Left ventricle myocardium inferior (tissue), 1 donor: ENCODE measurements around the gene SOWAHA. TPM values are rescaled to one million over a fixed set of nuclear protein-coding genes. Genes with fewer than 3 reads are reported as not detected.

ENCODE experiments used
- DNase-seq: peaks from one replicate; pipeline ENCODE4 v3.0.0-alpha.2; 2020
- H3K27ac ChIP-seq: fragments of 200-600 bp; replicated peaks from 2 replicates; pipeline ENCODE4 v1.8.0; 2021
- H3K27me3 ChIP-seq: fragments of 200-600 bp; 2 replicates; pipeline ENCODE4 v1.8.0; 2021; ENCODE audit warnings: low read depth
- H3K36me3 ChIP-seq: fragments of 200-600 bp; 2 replicates; pipeline ENCODE4 v1.8.0; 2021
- H3K4me1 ChIP-seq: fragments of 200-600 bp; 2 replicates; pipeline ENCODE4 v1.8.0; 2021
- H3K4me3 ChIP-seq: fragments of 200-600 bp; 2 replicates; pipeline ENCODE4 v1.8.0; 2021; ENCODE audit warnings: mild to moderate bottlenecking, moderate library complexity
- H3K9me3 ChIP-seq: fragments of 200-600 bp; replicated peaks from 2 replicates; pipeline ENCODE4 v1.8.0; 2021
- intact Hi-C: fragments of 100-400 bp; cut with micrococcal nuclease; formaldehyde crosslinking; loops from one replicate; pipeline ENCODE4 v1.11.0; 2022
- total RNA-seq: library from RNA; stranded (reverse); fragmentation: NEBNext Ultra II Directional; extraction: Animal tissue kit (Norgen Biotek cat#: 25700); gene quantifications from one replicate; pipeline ENCODE4 v1.2.1, GENCODE V29; 2021
- TF ChIP-seq, protein P1 (sequence below): fragments of 200-600 bp; IDR thresholded peaks from 2 replicates; pipeline ENCODE4 v1.8.0; 2021; ENCODE audit warnings: antibody characterized with exemption, mild to moderate bottlenecking, borderline replicate concordance
- donor health status: DM: no; HTN: yes; CAD: no; lungs with severe emphysema.

Gene SOWAHA
- total RNA-seq, 1 donor from 2014 or later, result not detected

DNA sequence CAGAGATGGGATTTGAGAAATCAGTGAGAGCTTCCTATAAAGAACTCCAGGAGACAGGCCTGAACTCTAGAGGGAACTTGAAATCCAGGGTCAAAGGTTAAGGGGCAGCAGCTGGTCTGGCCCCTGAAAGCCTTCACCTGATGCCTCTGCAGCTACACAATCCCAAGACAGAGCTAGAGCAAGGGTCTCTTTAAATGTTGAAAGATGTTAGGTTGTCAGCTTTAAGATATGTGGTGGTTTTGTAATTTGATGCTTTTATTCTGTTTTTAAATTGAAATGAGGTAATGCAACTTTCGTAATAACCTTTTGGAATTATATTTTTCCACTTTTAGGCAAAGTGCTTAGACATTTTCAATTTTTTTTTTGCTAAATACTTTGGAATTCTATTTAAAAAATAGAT is 2.4 kb downstream of the SOWAHA start:
- H3K36me3 ChIP-seq, result no peaks in the 10 kb centered on the region
- intact Hi-C loops, result loop anchor here (10.0 kb wide), 1 partner anchor 71 kb away; the partner anchor contains the start of gene CCNI2
- H3K9me3 ChIP-seq, result no peaks in the 10 kb centered on the region
- TF ChIP-seq, protein P1, sequence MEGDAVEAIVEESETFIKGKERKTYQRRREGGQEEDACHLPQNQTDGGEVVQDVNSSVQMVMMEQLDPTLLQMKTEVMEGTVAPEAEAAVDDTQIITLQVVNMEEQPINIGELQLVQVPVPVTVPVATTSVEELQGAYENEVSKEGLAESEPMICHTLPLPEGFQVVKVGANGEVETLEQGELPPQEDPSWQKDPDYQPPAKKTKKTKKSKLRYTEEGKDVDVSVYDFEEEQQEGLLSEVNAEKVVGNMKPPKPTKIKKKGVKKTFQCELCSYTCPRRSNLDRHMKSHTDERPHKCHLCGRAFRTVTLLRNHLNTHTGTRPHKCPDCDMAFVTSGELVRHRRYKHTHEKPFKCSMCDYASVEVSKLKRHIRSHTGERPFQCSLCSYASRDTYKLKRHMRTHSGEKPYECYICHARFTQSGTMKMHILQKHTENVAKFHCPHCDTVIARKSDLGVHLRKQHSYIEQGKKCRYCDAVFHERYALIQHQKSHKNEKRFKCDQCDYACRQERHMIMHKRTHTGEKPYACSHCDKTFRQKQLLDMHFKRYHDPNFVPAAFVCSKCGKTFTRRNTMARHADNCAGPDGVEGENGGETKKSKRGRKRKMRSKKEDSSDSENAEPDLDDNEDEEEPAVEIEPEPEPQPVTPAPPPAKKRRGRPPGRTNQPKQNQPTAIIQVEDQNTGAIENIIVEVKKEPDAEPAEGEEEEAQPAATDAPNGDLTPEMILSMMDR, result no peak
- H3K4me3 ChIP-seq, result no peak overlapping the region
- no peak overlapping the region for H3K27ac ChIP-seq
- peaks cover 28% of the 10 kb centered on the region for H3K4me1 ChIP-seq
- no peak for DNase-seq
- peaks cover 51% of the 10 kb centered on the region for H3K27me3 ChIP-seq

DNA sequence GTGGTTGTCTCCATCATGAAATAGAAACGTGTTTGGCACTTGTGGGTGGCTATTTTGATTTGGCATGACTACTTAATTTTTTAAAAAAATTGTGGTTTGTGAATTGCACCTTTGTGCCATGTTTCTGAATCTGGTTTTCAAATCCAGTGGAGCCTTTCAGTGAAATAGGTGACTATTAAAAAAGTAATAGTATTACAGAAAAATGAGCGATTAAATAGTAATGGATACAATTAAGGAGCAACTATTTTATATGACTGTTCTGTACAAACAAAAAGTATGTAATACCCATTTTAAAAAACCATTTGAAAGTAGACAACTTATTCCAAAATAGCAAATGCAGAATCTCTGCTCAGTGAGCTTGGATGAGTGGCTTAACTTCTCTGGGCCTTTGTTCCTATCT is 3.0 kb downstream of the SOWAHA start:
- no peaks in the 10 kb centered on the region for H3K9me3 ChIP-seq
- intact Hi-C loops, result loop anchor here (10.0 kb wide), 1 partner anchor 71 kb away; the partner anchor contains the start of gene CCNI2
- H3K4me1 ChIP-seq, result peaks cover 28% of the 10 kb centered on the region
- no peak for DNase-seq
- no peak overlapping the region for H3K4me3 ChIP-seq
- peaks cover 45% of the 10 kb centered on the region for H3K27me3 ChIP-seq
- H3K27ac ChIP-seq, result no peak overlapping the region
- no peaks in the 10 kb centered on the region for H3K36me3 ChIP-seq
- TF ChIP-seq, protein P1, result no peak

DNA sequence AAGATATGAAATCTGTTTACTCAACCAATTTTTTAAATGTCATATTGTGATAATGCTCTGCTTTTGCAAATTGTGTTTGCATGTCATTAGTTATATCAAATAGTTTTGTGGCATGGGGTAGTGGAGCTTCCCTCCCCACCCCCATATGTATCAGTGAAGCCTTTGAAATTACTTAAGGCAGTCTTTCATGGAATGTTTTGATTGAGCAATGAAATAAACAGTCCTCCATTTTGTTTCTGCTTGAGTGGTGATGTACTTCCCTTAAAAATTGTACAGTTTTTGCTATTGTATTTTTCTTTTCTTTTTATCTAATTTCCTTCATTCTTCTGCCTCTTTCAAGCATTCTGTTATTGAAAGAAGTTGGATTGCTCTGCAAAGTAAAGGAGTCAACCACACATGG is 3.5 kb downstream of the SOWAHA start:
- Histone ChIP-seq H3K36me3 (no peaks in the 10 kb centered on the region), H3K27ac (no peak overlapping the region), H3K27me3 (peaks cover 40% of the 10 kb centered on the region), H3K4me3 (no peak overlapping the region), H3K4me1 (peaks cover 28% of the 10 kb centered on the region), H3K9me3 (no peaks in the 10 kb centered on the region)
- TF ChIP-seq, protein P1, result no peak
- no peak for DNase-seq
- intact Hi-C loops, result loop anchor here (10.0 kb wide), 1 partner anchor 72 kb away; the partner anchor contains the start of gene CCNI2

DNA sequence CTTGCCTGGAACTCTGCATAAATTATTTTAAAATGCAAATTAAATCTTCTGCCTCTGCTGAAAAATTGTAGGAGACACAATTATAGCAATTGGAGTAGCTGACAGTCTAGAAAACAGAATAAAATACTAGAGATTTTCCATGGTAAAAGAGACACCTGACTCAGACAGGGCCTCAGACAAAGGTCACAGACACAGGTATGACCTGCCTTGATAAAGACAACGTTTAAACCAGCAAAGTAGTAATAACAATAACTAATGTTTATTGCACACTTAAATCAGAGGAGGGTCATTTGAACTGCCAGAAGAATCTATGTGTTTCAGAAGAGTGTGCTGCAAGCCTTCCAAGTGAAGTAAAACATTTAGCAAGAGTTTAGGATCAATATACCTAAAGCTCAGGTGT is 3.9 kb downstream of the SOWAHA start:
- TF ChIP-seq, protein P1, result no peak
- Histone ChIP-seq H3K4me1 (peaks cover 28% of the 10 kb centered on the region), H3K36me3 (no peaks in the 10 kb centered on the region), H3K27ac (no peak overlapping the region), H3K27me3 (peaks cover 35% of the 10 kb centered on the region), H3K4me3 (no peak overlapping the region), H3K9me3 (no peaks in the 10 kb centered on the region)
- intact Hi-C loops, result loop anchor here (10.0 kb wide), 1 partner anchor 72 kb away; the partner anchor contains the start of gene CCNI2
- DNase-seq, result no peak

DNA sequence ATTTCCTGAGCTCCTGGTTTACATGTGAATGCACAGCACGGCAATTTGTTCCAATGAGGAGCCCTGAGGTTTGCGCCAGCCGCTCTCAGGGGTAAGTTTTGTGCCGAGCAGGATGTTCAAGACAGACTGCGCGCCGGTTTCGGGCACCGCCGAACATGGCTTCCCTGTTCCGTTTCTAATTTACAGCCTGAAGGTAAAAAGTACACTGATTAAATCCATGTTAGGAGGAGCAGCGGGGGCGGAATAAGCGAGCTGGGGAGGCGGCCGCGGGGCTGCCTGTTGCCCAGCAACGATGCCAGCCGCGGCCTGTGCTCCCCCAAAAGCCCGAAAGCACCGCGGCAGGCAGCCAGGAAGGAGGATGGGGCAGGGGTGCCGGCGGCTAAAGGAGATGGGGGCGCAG is 6.4 kb downstream of the SOWAHA start:
- TF ChIP-seq, protein P1, result no peak
- Histone ChIP-seq H3K36me3 (peaks cover 2% of the 10 kb centered on the region), H3K27ac (no peak overlapping the region), H3K4me3 (peak overlapping the region; percentile 29), H3K27me3 (peaks cover 11% of the 10 kb centered on the region), H3K4me1 (peaks cover 17% of the 10 kb centered on the region), H3K9me3 (no peaks in the 10 kb centered on the region)
- no peak for DNase-seq
- intact Hi-C loops, result loop anchor here (10.0 kb wide), 1 partner anchor 75 kb away; the partner anchor contains the start of gene CCNI2
